ENCODE results near the gene CCDC27. TPM values are rescaled to one million over a fixed set of nuclear protein-coding genes. Genes with fewer than 3 reads are reported as not detected.

CCDC27 gene
- total RNA-seq, 1 experiment from 2014 or later: 0.13 TPM

DNA sequence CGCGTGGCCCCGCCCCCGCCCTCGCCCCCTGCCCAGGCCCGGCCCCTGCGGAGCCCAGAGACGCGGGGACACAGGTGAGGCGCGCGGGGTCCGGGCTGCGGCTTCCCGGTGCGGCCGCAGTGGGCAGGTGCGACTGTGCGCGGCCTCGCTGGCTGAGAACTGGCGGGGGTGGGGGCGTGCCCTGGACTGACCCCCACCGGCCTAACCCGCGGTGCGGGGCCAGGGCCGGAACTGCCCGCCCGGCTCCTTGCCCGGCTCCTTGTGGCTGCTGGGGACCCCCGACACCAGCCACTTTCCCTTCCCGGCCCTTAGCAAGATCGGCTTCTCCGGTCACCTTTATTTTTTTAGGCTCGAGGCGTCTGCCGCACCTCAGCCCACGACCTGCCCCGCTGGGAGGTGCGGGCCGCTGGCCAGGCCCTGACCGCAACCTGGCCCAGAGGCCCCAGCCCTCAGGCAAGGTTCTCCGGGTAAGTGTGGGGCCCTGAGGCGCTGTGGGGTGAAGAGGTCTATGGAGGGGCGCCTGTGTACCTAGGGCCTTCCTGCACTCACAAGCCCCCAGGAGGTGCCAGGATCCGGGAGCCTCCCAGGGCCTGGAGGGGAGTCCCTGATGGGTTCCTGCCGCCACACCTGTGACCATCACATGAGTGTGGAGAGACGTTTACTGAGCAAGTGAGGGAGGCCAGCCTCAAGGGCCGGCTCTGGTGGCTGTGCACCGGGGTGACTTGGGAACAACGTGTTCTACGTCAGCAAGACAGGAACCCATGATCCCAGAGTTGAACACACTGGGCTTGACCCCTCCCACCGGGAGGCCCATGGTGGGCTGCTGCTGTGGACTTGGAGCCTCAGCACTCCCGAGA is 20.7 kb downstream of the CCDC27 start, which contains the start of gene SMIM1:
Gene SMIM1, plus strand, starts transcription at position 35 of the 857 bp plus-strand sequence. CDS start 2,625 bp downstream, outside the sequence.
- CTCF ChIA-PET: interaction anchor here (0.9 to 1.5 kb wide), 4 partner anchors 12 to 55 kb away, joined by 3 to 5 read pairs (median 3); no protein-coding TSS in a partner anchor

DNA sequence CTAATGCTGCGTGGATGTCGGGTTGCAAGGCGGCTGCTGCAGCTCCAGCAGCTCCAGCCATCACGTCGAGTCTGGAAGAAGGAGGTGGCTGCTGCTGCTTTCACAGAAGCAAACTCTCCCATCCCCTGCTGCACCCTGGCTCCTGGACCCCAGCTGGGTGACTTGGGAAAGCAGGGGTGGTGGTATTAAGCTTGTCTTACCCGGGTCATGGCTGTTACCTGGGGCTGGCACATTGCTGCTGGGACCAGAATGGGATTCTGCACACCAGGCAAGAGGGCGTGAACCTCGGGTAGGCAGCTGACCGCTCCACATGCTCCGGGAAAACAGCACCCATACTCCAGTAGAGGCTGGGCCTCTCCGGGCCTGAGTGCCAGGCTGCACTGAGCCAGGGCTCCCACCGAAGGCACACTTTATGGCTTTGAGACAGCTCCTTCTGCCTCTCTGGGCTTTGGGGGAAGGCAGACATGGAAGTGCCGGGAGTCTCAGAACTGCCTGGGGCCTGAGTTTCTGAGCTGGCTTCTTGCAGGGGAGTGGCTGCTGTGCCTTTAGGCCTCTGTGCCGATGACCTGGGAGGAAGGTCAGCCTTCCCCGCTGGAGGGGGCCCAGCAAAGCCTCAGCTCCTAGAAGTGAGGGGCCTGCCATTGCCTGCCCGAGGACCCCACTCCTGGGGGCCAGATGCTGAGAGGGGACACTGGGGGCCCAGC is 21.5 kb downstream of the CCDC27 start:
- Mint-ChIP-seq H3K27me3 (ENCODE audit: low read depth) (no peaks in the 10 kb centered on the region; the same call in none of the 2 replicates), H3K4me3 (peak overlapping the region; percentile 57), H3K9me3 (no peaks in the 10 kb centered on the region), H3K27ac (no peak overlapping the region), H3K36me3 (no peaks in the 10 kb centered on the region), H3K4me1 (peaks cover 23% of the 10 kb centered on the region)
- POLR2A ChIA-PET: no interaction called here
- CTCF ChIA-PET: interaction anchor here (0.9 to 1.5 kb wide), 5 partner anchors 12 to 417 kb away, joined by 3 to 5 read pairs (median 3); no protein-coding TSS in a partner anchor
- DNase-seq (ENCODE audit: low spot score): no peak
- no peak for ATAC-seq
- no peak for TF ChIP-seq SP1 (CRISPR knock-in tag; conservative IDR thresholded peaks at IDR 0.05)

More for the DNA sequence above, 20.7 kb downstream of the CCDC27 start, which contains the start of gene SMIM1:
- Mint-ChIP-seq H3K36me3 (no peaks in the 10 kb centered on the region), H3K27ac (no peak within 1 kb of the TSS), H3K27me3 (ENCODE audit: low read depth) (no peaks in the 10 kb centered on the region; the same call in none of the 2 replicates), H3K4me1 (peaks cover 23% of the 10 kb centered on the region), H3K9me3 (no peaks in the 10 kb centered on the region), H3K4me3 (peak within 1 kb of the TSS; percentile 64)
- POLR2A ChIA-PET: no interaction called here
- no peak for DNase-seq (ENCODE audit: low spot score)
- ATAC-seq: peak; percentile 0; the same call in 1 of the 2 replicates
- TF ChIP-seq CREM (CRISPR knock-in tag; IDR thresholded peaks at IDR 0.05) (0 out of 2 replicates have a peak, but pooled peaks have one; percentile 30), ZNF396 (CRISPR knock-in tag; IDR thresholded peaks at IDR 0.05; ENCODE audit: borderline replicate concordance) (no peak)

DNA sequence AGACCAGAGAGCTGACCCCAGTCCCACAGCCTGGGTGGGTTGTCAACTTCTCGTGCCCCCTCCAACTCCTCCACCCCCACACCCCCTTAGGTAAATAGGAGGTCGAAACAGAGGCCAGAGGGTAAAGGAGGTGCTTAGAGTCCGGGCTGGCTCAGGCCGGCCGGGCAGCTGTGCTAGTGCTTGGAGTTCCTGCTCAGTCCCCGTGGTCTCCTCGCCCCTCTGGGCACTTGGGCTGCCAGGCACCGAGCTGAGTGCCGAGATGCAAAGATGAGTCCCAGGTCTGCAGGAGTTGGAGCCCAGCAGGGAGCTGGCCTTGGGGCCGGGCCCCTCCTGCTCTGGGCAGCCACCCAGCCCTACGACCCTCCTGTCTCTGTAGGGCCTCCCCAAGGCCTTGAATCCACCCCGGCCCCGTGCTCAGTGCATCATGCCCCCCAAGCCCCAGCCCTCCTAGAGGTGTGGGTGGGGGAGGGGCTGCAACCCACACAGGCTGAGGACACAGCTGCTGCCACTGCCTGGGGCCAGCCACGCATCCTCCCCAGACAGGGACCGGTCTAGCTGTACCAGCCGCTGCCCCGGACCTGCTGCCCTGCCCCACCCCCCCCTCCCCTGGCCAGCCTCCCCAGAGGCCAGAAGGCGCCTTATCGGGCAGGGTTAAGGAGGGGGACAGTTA is 22.2 kb downstream of the CCDC27 start:
- ATAC-seq (no peak), DNase-seq (ENCODE audit: low spot score) (no peak)
- ChIA-PET POLR2A (no interaction called here), CTCF (interaction anchor here (0.9 to 2.2 kb wide), 4 partner anchors 28 to 417 kb away, joined by 3 to 19 read pairs (median 4); no protein-coding TSS in a partner anchor)
- Mint-ChIP-seq H3K27ac (no peak overlapping the region), H3K27me3 (ENCODE audit: low read depth) (no peaks in the 10 kb centered on the region; the same call in none of the 2 replicates), H3K36me3 (peaks cover 4% of the 10 kb centered on the region), H3K4me3 (no peak overlapping the region), H3K9me3 (no peaks in the 10 kb centered on the region), H3K4me1 (peaks cover 23% of the 10 kb centered on the region)
- TF ChIP-seq OVOL2 (CRISPR knock-in tag; IDR thresholded peaks at IDR 0.05; ENCODE audit: borderline replicate concordance): no peak
- no peak for TF ChIP-seq ZNF219 (CRISPR knock-in tag; IDR thresholded peaks at IDR 0.05; ENCODE audit: borderline replicate concordance)
- TF ChIP-seq NFE2L1 (CRISPR knock-in tag; IDR thresholded peaks at IDR 0.05): no peak
- TF ChIP-seq MYBL2 (CRISPR knock-in tag; IDR thresholded peaks at IDR 0.05): no peak
- TF ChIP-seq, protein P1, sequence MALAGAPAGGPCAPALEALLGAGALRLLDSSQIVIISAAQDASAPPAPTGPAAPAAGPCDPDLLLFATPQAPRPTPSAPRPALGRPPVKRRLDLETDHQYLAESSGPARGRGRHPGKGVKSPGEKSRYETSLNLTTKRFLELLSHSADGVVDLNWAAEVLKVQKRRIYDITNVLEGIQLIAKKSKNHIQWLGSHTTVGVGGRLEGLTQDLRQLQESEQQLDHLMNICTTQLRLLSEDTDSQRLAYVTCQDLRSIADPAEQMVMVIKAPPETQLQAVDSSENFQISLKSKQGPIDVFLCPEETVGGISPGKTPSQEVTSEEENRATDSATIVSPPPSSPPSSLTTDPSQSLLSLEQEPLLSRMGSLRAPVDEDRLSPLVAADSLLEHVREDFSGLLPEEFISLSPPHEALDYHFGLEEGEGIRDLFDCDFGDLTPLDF (CRISPR knock-in tag; IDR thresholded peaks at IDR 0.05): no peak
- TF ChIP-seq, protein P2, sequence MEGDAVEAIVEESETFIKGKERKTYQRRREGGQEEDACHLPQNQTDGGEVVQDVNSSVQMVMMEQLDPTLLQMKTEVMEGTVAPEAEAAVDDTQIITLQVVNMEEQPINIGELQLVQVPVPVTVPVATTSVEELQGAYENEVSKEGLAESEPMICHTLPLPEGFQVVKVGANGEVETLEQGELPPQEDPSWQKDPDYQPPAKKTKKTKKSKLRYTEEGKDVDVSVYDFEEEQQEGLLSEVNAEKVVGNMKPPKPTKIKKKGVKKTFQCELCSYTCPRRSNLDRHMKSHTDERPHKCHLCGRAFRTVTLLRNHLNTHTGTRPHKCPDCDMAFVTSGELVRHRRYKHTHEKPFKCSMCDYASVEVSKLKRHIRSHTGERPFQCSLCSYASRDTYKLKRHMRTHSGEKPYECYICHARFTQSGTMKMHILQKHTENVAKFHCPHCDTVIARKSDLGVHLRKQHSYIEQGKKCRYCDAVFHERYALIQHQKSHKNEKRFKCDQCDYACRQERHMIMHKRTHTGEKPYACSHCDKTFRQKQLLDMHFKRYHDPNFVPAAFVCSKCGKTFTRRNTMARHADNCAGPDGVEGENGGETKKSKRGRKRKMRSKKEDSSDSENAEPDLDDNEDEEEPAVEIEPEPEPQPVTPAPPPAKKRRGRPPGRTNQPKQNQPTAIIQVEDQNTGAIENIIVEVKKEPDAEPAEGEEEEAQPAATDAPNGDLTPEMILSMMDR (IDR thresholded peaks at IDR 0.05): no peak
- TF ChIP-seq SMAD4 (CRISPR knock-in tag; IDR thresholded peaks at IDR 0.05): no peak
- TF ChIP-seq NFYB (CRISPR knock-in tag; conservative IDR thresholded peaks at IDR 0.05; ENCODE audit: low read depth): no peak
- no peak for TF ChIP-seq FOXP1 (CRISPR knock-in tag; IDR thresholded peaks at IDR 0.05; ENCODE audit: borderline replicate concordance)
- no peak for TF ChIP-seq GABPB1 (CRISPR knock-in tag; IDR thresholded peaks at IDR 0.05)
- no peak for TF ChIP-seq SMAD3 (CRISPR knock-in tag; IDR thresholded peaks at IDR 0.05; ENCODE audit: borderline replicate concordance)
- TF ChIP-seq, protein P3, sequence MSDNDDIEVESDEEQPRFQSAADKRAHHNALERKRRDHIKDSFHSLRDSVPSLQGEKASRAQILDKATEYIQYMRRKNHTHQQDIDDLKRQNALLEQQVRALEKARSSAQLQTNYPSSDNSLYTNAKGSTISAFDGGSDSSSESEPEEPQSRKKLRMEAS (CRISPR knock-in tag; IDR thresholded peaks at IDR 0.05): no peak
- TF ChIP-seq ZNF138 (CRISPR knock-in tag; conservative IDR thresholded peaks at IDR 0.05): no peak
- TF ChIP-seq, protein P4, sequence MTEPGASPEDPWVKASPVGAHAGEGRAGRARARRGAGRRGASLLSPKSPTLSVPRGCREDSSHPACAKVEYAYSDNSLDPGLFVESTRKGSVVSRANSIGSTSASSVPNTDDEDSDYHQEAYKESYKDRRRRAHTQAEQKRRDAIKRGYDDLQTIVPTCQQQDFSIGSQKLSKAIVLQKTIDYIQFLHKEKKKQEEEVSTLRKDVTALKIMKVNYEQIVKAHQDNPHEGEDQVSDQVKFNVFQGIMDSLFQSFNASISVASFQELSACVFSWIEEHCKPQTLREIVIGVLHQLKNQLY (CRISPR knock-in tag; IDR thresholded peaks at IDR 0.05): no peak
- no peak for TF ChIP-seq ZBTB21 (CRISPR knock-in tag; IDR thresholded peaks at IDR 0.05; ENCODE audit: borderline replicate concordance)
- TF ChIP-seq FOXK1 (CRISPR knock-in tag; IDR thresholded peaks at IDR 0.05): no peak
